Stimulated activated CD4-positive, alpha-beta T cell treated with anti-CD3 and anti-CD28 coated beads, Interleukin-12 subunit alpha, Interleukin-12 subunit beta, amount 100 ng/mL, for 4 hours (primary cell): ENCODE data around the gene PRPF38B.
"Not testable (repeated sequence)": the region's sequence is repeated elsewhere in the genome, so short reads cannot be mapped to it uniquely, and the experiment has no call there.

Experiments
- DNase-seq: peaks from one replicate; pipeline ENCODE4 v3.0.0-alpha.2; 2020

PRPF38B gene

GRCh38 chr1:108679586-108680213 lies 12.4 kb upstream of the PRPF38B start:
- no peak for DNase-seq

GRCh38 chr1:108681701-108682100 lies 10.4 kb upstream of the PRPF38B start:
- not testable (repeated sequence) for DNase-seq

GRCh38 chr1:108685529-108685928 lies 6.6 kb upstream of the PRPF38B start:
- no peak for DNase-seq

- DNase-seq: no peak
Observed at GRCh38 chr1:108686614-108687313, 5.3 kb upstream of the PRPF38B start.

DNA sequence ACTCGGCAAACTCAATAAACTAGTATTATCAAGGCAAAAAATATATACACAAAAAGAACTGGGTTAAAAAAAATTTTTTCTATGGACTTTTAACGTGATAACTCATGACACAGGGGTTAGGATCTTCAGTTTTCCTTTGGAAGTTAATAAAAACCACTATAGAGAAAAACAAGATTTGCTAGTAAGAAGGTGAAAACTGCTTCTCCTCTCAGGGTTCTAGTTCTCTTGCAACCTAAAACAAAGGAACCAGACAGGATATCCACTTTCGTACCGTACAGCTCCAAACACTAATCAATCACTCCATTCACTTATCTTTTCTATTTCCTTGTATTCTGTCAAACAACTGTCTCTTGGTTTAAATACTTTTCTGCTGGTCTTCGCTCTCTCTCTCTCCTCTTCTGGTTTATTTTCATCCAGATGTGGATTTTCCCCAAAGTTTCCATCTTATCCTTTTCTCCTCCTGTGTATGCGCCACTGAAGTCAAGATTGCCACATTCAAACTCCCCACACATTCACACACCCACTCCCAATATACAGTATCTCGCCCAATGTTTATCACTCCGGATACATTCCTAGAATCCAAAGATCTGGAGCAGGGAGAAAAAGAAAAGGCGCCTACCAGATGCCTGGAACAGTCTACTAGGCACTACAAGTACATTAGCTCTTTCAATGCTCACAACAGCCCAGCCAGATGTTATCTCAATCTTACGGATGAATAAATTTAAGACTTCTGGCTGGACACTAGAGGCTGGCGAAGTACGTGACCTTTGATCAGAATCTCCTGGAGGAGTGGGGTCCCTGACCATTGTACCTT lies 775 bp upstream of the PRPF38B start:
- DNase-seq: no peak

- peak; percentile 59 for DNase-seq
Observed at GRCh38 chr1:108692724-108693655, 880 bp downstream of the PRPF38B start.

DNA sequence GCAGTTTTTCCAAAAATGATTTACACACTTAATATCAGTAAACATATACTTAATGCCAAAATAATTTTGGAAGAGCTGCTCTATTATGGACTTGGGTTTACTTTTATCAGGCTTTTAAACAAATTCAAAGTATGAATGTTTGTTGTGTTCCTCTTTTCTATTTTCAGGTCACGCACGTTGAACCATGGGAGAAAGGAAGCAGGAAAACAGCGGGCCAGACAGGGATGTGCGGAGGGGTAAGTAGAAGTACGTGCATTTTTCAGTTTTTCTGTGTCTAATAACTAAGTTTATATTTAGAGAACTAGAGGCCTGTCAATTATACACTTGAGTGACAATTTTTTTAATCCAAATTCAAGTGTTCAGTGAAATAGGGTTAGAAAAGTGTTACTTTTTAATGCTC lies 3.4 kb downstream of the PRPF38B start:
- DNase-seq: no peak

- no peak for DNase-seq
Observed at GRCh38 chr1:108699375-108700332, 7.5 kb downstream of the PRPF38B start.

GRCh38 chr1:108701176-108701849 lies 9.2 kb downstream of the PRPF38B start:
- DNase-seq: no peak

GRCh38 chr1:108702109-108702508 lies 10.0 kb downstream of the PRPF38B start:
- not testable (repeated sequence) for DNase-seq

DNA sequence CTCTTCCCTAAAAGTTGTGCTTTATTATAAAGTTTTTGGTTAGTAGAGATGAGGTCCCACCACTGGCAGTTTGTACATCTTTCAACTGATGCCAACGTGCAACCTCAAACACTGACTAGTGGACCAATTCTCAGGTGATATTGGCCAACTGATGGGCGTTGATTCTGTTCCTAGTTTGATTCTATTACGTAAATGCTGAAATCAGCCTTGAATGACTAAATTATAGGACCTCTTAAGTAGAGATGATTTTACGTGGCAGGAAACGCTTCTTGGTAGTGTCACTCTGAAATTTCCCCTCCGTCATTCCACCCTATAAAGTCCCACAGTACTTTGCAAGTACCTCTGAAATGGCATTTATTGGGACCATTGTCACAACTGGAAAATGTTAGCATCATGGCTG lies 11.8 kb downstream of the PRPF38B start:
- DNase-seq: no peak

DNA sequence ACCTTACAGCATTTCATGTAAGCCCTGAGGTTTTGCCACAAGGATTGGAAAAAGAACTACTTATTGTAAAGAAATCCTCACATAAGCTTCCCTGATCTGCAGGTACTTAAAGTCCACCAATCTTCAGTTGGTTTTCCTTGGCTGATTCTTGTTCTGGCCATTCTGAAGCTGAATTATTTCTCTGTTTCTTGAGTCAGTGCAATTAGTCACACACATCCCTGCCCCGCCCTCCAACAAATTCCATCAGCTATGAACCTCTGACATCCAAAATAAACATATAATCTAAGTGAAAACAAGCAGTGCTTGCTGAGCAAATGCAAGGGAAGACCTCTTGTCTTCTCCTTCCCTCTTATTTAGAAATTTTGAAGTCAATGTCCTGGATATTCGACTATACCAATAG lies 12.4 kb downstream of the PRPF38B start:
- no peak for DNase-seq

DNA sequence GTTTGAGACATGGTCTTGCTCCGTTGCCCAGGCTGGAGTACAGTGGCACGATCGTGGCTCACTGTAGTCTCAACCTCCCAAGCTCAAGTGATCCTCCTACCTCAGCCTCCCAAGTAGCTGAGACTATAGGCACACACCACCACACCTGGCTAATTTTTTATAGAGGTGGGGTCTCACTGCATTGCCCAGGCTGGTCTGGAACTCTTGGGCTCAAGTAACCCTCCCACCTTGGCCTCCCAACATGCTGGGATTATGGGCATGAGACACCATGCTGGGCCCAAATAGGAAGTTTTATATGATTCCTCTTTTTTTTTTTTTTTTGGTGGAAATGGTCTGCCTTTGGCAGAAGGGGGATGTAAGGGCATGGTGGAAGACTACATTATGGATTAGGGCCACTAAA lies 14.5 kb downstream of the PRPF38B start:
- no peak for DNase-seq

DNA sequence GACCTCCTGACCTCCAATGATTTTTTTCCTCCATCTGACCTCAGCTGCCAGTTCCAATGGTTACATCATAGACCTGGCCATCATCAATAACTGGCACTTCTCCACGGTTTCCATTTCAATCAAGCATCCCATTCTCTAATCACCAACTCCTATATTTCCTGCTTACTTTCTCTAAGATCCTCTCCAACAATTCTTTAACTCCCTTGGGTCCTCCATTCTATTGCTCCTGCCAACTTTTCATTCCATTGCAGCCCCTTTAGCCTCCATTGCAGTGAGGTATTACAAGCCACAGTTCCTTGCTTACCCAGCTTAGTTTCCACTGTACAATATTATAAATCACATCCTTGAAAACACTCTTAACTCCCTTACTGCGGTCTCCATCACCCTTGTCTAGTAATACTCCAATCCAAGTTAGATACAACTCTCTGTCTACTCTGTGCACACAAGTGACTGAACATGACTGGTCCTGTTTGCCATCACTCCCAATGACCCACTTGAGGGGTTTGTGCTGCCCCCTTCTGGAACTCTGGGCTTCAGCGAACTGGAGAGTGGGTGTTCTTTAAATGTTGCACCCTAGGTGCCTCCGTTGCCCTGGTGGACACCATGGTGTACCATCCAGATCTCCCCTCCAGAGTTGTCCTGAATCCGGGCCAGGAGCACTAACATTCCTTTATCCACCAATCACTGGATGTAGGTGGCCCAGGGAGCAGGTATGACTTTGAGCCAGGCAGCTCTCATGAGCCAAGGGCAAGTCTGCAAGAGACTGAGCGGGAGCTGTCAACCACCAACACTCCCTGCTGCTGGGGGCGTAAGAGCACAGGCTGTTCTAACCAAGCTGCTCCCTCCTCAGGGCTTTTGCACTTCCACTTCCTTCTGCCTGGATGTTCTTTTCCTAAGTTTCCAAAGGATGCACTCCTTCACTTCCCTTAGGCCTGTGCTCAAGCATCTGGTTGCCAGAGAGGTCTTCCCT lies 16.9 kb downstream of the PRPF38B start:
- DNase-seq: peak; percentile 38

DNA sequence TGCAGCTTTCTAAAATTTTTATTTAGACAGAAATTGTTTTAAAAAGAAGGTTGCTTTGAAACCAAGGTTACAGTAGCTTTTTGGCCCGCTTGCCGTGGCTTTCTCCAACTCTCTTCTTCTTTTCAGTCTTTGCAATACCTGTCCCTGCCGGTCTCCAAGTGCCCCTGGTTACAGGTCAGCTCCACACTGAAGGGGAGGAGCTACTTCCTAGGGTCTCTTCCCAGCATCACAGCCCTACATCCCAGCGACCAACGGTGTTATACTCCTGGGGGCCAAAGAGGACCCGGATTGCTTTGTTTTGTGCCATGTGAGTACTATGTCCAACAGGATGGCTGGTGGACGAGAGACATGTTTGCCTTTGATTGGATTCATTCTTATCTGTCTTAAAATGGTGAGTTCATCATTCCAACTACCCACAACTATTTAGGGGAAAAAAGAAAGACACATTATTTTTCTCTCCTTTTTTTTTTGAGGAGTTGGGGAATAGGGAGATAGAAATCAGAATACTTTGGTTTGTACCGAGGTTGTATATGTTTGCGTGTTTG lies 20.6 kb downstream of the PRPF38B start, which contains the start of gene FNDC7:
Gene FNDC7, plus strand, starts transcription at position 303 of the 545 bp plus-strand sequence. Its CDS starts 26 bp downstream, at position 329.
- no peak for DNase-seq

- no peak for DNase-seq
Observed at GRCh38 chr1:108715932-108716331, 23.8 kb downstream of the PRPF38B start.

- DNase-seq: no peak
Observed at GRCh38 chr1:108716437-108717230, 24.5 kb downstream of the PRPF38B start.

- DNase-seq: no peak
Observed at GRCh38 chr1:108717774-108718316, 25.7 kb downstream of the PRPF38B start.
